ENCODE measurements around the gene FGFR1OP2.
"Not testable (repeated sequence)": the region's sequence is repeated elsewhere in the genome, so short reads cannot be mapped to it uniquely, and the experiment has no call there.

Gene FGFR1OP2

GRCh38 chr12:26937863-26938700, at the start of gene FGFR1OP2, which contains the start of gene INTS13:
Gene FGFR1OP2 (plus strand): TSS chr12:26938470. CDS start chr12:26954159, 15,689 bp downstream.
Gene INTS13 (minus strand): TSS chr12:26937981. CDS start chr12:26936803, 1,178 bp downstream.
- POLR2A ChIA-PET = no interaction called here

GRCh38 chr12:26890784-26891183, 47.5 kb upstream of the FGFR1OP2 start:
- ChIA-PET POLR2A (no interaction called here), CTCF (interaction anchor here (1.2 to 3.3 kb wide), 4 partner anchors 12 to 38 kb away, joined by 3 to 10 read pairs (median 6); no protein-coding TSS in a partner anchor)
- no peak for TF ChIP-seq CTCF (IDR thresholded peaks at IDR 0.05; ENCODE audit: control extremely low read depth, extremely low read depth, low read depth, missing control alignments)
- no peak for DNase-seq (ENCODE audit: extremely low spot score)

More at GRCh38 chr12:26937863-26938700, at the start of gene FGFR1OP2, which contains the start of gene INTS13:
- CTCF ChIA-PET = interaction anchor here (1.2 kb wide), 1 partner anchor 34 kb away, joined by 3 read pairs; no protein-coding TSS in a partner anchor
- peak; percentile 95 for DNase-seq (ENCODE audit: extremely low spot score)
- TF ChIP-seq CTCF (IDR thresholded peaks at IDR 0.05; ENCODE audit: control extremely low read depth, extremely low read depth, low read depth, missing control alignments) = no peak

GRCh38 chr12:26891704-26892103, 46.6 kb upstream of the FGFR1OP2 start:
- ChIA-PET CTCF (interaction anchor here (0.9 to 3.3 kb wide), 6 partner anchors 13 to 59 kb away, joined by 3 to 10 read pairs (median 4); partner anchors contain the start of gene ITPR2), POLR2A (no interaction called here)
- no peak for TF ChIP-seq CTCF (IDR thresholded peaks at IDR 0.05; ENCODE audit: control extremely low read depth, extremely low read depth, low read depth, missing control alignments)
- DNase-seq (ENCODE audit: extremely low spot score) = no peak

GRCh38 chr12:26895672-26896071, 42.6 kb upstream of the FGFR1OP2 start:
- ChIA-PET CTCF (interaction anchor here (5.1 kb wide), 1 partner anchor 10 kb away, joined by 27 read pairs; no protein-coding TSS in a partner anchor), POLR2A (no interaction called here)
- TF ChIP-seq CTCF (IDR thresholded peaks at IDR 0.05; ENCODE audit: control extremely low read depth, extremely low read depth, low read depth, missing control alignments) = no peak
- no peak for DNase-seq (ENCODE audit: extremely low spot score)

- TF ChIP-seq CTCF (IDR thresholded peaks at IDR 0.05; ENCODE audit: control extremely low read depth, extremely low read depth, low read depth, missing control alignments) = no peak
- POLR2A ChIA-PET = no interaction called here
- DNase-seq (ENCODE audit: extremely low spot score) = no peak
- CTCF ChIA-PET = interaction anchor here (5.1 kb wide), 1 partner anchor 12 kb away, joined by 27 read pairs; no protein-coding TSS in a partner anchor
Measured at GRCh38 chr12:26896913-26897312, 41.4 kb upstream of the FGFR1OP2 start.

GRCh38 chr12:26903396-26903795, 34.9 kb upstream of the FGFR1OP2 start:
- DNase-seq (ENCODE audit: extremely low spot score); POLR2A ChIA-PET: not testable (repeated sequence)
- CTCF ChIA-PET = interaction anchor here (1.0 to 2.0 kb wide), 4 partner anchors 11 to 23 kb away, joined by 3 to 13 read pairs (median 4); no protein-coding TSS in a partner anchor

GRCh38 chr12:26906024-26906423, 32.2 kb upstream of the FGFR1OP2 start:
- no peak for TF ChIP-seq CTCF (IDR thresholded peaks at IDR 0.05; ENCODE audit: control extremely low read depth, extremely low read depth, low read depth, missing control alignments)
- ChIA-PET POLR2A (no interaction called here), CTCF (no interaction called here)
- DNase-seq (ENCODE audit: extremely low spot score) = no peak

Data from GM10248 (cell line).